Gastrocnemius medialis (tissue), 4 donors: ENCODE measurements around the gene CSF2RB.

Source experiments
- CTCF ChIP-seq, 5 experiments: fragments of 450-650 bp in 3 of 5; fragments of 200-600 bp in 2 of 5; sonication (generic) in 2 of 5; IDR thresholded peaks in 4 of 5; conservative IDR thresholded peaks in 1 of 5; 1 replicate in 4 of 5; 2 replicates in 1 of 5; pipeline ENCODE4 v1.5.1; 2016 to 2019; ENCODE audit warnings: antibody characterized with exemption in 5 of 5, mild to moderate bottlenecking in 3 of 5, moderate library complexity in 3 of 5
- POLR2A ChIP-seq, 2 donors: fragments of 450-650 bp; IDR thresholded peaks; one replicate each; pipeline ENCODE4 v1.6.1; 2017; ENCODE audit warnings: antibody characterized with exemption in 2 of 2, mild to moderate bottlenecking in 2 of 2, moderate library complexity in 2 of 2

- TF ChIP-seq CTCF (IDR thresholded peaks at IDR 0.05 in 4 of 5, conservative IDR thresholded peaks at IDR 0.05 in 1 of 5) (no peak), POLR2A (IDR thresholded peaks at IDR 0.05) (no peak)
Measured at GRCh38 chr22:36925388-36926290, 12.2 kb downstream of the CSF2RB start.
